Measurements from ENCODE around the gene RREB1. TPM values are rescaled to one million over a fixed set of nuclear protein-coding genes. Genes with fewer than 3 reads are reported as not detected.

Gene RREB1
- total RNA-seq, 1 donor from 2014 or later = 28.3 TPM

DNA sequence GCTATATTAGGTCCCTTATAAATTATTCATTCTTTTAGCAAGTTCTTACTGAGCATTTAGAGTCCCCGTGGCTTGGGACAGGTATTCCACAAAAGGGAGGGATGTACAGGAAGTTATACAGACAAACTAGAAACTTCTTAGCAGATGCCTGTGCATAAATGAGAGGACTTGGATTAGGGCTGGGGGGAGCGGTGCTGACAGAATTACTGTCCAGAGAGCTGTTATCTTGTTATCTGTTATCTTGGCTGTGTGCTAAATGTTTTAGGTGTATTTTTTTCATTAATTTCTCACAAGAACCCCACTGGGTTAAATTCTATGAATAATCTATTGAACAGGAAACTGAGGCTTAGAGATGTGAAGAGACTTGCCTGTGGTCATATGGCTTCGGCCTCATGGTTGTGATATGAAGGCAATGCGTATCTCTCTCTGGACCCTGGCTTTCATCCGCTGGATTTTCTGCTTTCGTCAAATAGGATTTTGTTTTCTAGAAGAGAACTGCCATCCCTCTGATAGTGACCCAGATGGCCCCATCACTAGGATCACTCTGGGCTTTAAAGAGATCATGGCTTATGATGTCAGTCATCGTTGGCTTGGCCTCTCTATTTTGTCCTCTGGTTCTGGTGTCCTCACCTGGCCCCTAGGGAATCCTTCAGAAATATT, 32.3 kb upstream of the RREB1 start:
- no peaks in the 10 kb centered on the region for H3K36me3 Mint-ChIP-seq (ENCODE audit: low read depth)
- DNase-seq (ENCODE audit: low read depth, low spot score) = no peak
- H3K9me3 Mint-ChIP-seq = no peaks in the 10 kb centered on the region
- H3K4me1 Mint-ChIP-seq = no peaks in the 10 kb centered on the region
- H3K27me3 Mint-ChIP-seq (ENCODE audit: low read depth) = no peaks in the 10 kb centered on the region
- no peak overlapping the region for H3K27ac Mint-ChIP-seq (ENCODE audit: unreplicated experiment)
- TF ChIP-seq, protein P1, sequence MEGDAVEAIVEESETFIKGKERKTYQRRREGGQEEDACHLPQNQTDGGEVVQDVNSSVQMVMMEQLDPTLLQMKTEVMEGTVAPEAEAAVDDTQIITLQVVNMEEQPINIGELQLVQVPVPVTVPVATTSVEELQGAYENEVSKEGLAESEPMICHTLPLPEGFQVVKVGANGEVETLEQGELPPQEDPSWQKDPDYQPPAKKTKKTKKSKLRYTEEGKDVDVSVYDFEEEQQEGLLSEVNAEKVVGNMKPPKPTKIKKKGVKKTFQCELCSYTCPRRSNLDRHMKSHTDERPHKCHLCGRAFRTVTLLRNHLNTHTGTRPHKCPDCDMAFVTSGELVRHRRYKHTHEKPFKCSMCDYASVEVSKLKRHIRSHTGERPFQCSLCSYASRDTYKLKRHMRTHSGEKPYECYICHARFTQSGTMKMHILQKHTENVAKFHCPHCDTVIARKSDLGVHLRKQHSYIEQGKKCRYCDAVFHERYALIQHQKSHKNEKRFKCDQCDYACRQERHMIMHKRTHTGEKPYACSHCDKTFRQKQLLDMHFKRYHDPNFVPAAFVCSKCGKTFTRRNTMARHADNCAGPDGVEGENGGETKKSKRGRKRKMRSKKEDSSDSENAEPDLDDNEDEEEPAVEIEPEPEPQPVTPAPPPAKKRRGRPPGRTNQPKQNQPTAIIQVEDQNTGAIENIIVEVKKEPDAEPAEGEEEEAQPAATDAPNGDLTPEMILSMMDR (conservative IDR thresholded peaks at IDR 0.05) = no peak
- H3K4me3 Mint-ChIP-seq = no peak overlapping the region

DNA sequence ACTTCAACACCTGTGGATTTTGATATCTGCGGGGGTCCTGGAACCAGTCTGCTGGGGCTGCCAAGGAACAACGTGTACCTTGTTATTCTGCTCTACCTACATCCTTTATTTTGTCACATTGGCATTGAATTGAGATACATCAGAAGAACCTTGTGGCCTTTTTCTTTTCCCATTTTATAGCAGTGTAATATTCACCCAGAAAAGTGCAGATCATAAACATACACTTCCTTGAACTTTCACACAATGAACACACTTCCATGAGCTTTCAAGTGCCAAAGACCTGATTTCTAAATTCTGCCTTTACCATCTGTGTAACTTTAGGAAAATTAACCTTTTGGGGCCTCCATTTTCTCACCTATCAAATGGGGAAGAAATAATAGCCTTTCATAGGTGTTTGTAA, 29.9 kb upstream of the RREB1 start:
- no peak for DNase-seq (ENCODE audit: low read depth, low spot score)
- TF ChIP-seq, protein P1 (conservative IDR thresholded peaks at IDR 0.05) = no peak
- Mint-ChIP-seq H3K27me3 (ENCODE audit: low read depth) (no peaks in the 10 kb centered on the region), H3K27ac (ENCODE audit: unreplicated experiment) (no peak overlapping the region), H3K36me3 (ENCODE audit: low read depth) (no peaks in the 10 kb centered on the region), H3K4me3 (no peak overlapping the region), H3K9me3 (no peaks in the 10 kb centered on the region), H3K4me1 (no peaks in the 10 kb centered on the region)

DNA sequence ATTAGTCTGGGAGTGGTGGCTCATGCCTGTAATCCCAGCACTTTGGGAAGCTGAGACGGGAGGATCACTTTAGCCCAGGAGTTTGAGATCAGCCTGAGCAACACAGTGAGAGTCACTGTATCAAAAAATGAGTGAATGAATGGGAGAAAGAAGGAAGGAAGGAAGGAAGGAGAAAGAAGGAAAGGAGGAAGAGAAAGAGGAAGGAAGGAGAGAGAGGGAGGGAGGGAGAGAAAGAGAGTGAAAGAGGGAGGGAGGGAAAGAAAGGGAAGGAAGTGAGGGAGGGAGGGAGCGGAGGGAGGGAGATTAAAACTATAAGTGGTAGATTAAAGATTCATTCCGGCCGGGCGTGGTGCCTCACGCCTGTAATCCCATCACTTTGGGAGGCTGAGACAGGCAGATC, 28.9 kb upstream of the RREB1 start:
- Mint-ChIP-seq H3K4me3 (no peak overlapping the region), H3K36me3 (ENCODE audit: low read depth) (no peaks in the 10 kb centered on the region), H3K27ac (ENCODE audit: unreplicated experiment) (peak overlapping the region; percentile 35), H3K4me1 (no peaks in the 10 kb centered on the region), H3K27me3 (ENCODE audit: low read depth) (no peaks in the 10 kb centered on the region), H3K9me3 (no peaks in the 10 kb centered on the region)
- TF ChIP-seq, protein P1 (conservative IDR thresholded peaks at IDR 0.05) = no peak
- no peak for DNase-seq (ENCODE audit: low read depth, low spot score)

- TF ChIP-seq, protein P1 (conservative IDR thresholded peaks at IDR 0.05) = no peak
- H3K27ac Mint-ChIP-seq (ENCODE audit: unreplicated experiment) = no peak overlapping the region
- no peaks in the 10 kb centered on the region for H3K27me3 Mint-ChIP-seq (ENCODE audit: low read depth)
- H3K36me3 Mint-ChIP-seq (ENCODE audit: low read depth) = no peaks in the 10 kb centered on the region
- no peaks in the 10 kb centered on the region for H3K4me1 Mint-ChIP-seq
- H3K4me3 Mint-ChIP-seq = no peak overlapping the region
- no peaks in the 10 kb centered on the region for H3K9me3 Mint-ChIP-seq
- no peak for DNase-seq (ENCODE audit: low read depth, low spot score)
These were observed 27.4 kb upstream of the RREB1 start for GRCh38 chr6:7080311-7080710.

GRCh38 chr6:7085911-7086310, 21.9 kb upstream of the RREB1 start:
- DNase-seq (ENCODE audit: low read depth, low spot score) = no peak
- Mint-ChIP-seq H3K9me3 (no peaks in the 10 kb centered on the region), H3K4me1 (peaks cover 25% of the 10 kb centered on the region), H3K36me3 (ENCODE audit: low read depth) (no peaks in the 10 kb centered on the region), H3K4me3 (no peak overlapping the region), H3K27me3 (ENCODE audit: low read depth) (no peaks in the 10 kb centered on the region), H3K27ac (ENCODE audit: unreplicated experiment) (no peak overlapping the region)
- TF ChIP-seq, protein P1 (conservative IDR thresholded peaks at IDR 0.05) = no peak

All from neural crest cell (in vitro differentiated cells).